Caco-2 (cell line): ENCODE measurements around the gene SCN4B. TPM values are rescaled to one million over a fixed set of nuclear protein-coding genes. Genes with fewer than 3 reads are reported as not detected.
"Not testable (repeated sequence)": the region's sequence is repeated elsewhere in the genome, so short reads cannot be mapped to it uniquely, and the experiment has no call there.

ENCODE experiments used
- BruUV-seq: library from RNA; stranded (reverse); fragments of 400-500 nt; replicated peaks from 2 replicates; lab custom pipeline; 2021; lab: Mats Ljungman, UMichigan
- CTCF ChIA-PET: fragments of 300-600 bp; sonication (Branson Sonifier 250); formaldehyde crosslinking; loops from one replicate; lab custom pipeline; 2022; ENCODE audit warnings: antibody characterized with exemption; lab: Charles Lee
- POLR2A ChIA-PET: fragments of 300-600 bp; sonication (Branson Sonifier 250); formaldehyde crosslinking; loops from one replicate; lab custom pipeline; 2022; ENCODE audit warnings: antibody characterized with exemption; lab: Charles Lee
- DNase-seq, 2 experiments: peaks; one replicate each; pipeline versions ENCODE4 v3.0.0 to v3.0.0-alpha.2; 2020 to 2022
- H3K27me3 ChIP-seq: replicated peaks from 2 replicates; pipeline ENCODE4 v1.6.0; 2011; ENCODE audit warnings: low read length; ENCODE audit not compliant: control insufficient read depth, insufficient read depth
- H3K36me3 ChIP-seq: 2 replicates; pipeline ENCODE4 v1.5.1; 2011; ENCODE audit warnings: low read length; ENCODE audit not compliant: control insufficient read depth, insufficient read depth
- H3K4me1 ChIP-seq: fragments of 250-450 bp; sonication (Bioruptor Pico); 2 replicates; pipeline ENCODE4 v1.5.1; 2020; ENCODE audit warnings: mild to moderate bottlenecking
- H3K4me3 ChIP-seq: 2 replicates; pipeline ENCODE4 v1.5.1; 2011; ENCODE audit warnings: low read depth, mild to moderate bottlenecking, control low read depth, low read length
- H3K9me3 ChIP-seq: fragments of 250-450 bp; sonication (Bioruptor Pico); 2 replicates; pipeline ENCODE4 v1.5.1; 2020; ENCODE audit warnings: mild to moderate bottlenecking, moderate library complexity
- H3K27ac Mint-ChIP-seq: one replicate; pipeline ENCODE4 v1.8.0; 2022; ENCODE audit warnings: mixed read lengths; ENCODE audit not compliant: unreplicated experiment
- H3K27me3 Mint-ChIP-seq: one replicate; pipeline ENCODE4 v1.8.0; 2022; ENCODE audit warnings: mixed read lengths; ENCODE audit not compliant: insufficient read depth, unreplicated experiment
- H3K36me3 Mint-ChIP-seq: one replicate; pipeline ENCODE4 v1.8.0; 2022; ENCODE audit warnings: mild to moderate bottlenecking, mixed read lengths; ENCODE audit not compliant: insufficient read depth, unreplicated experiment
- H3K4me1 Mint-ChIP-seq: one replicate; pipeline ENCODE4 v1.8.0; 2022; ENCODE audit warnings: low read depth, mixed read lengths; ENCODE audit not compliant: unreplicated experiment
- H3K4me3 Mint-ChIP-seq: one replicate; pipeline ENCODE4 v1.8.0; 2022; ENCODE audit warnings: mild to moderate bottlenecking, moderate library complexity, mixed read lengths; ENCODE audit not compliant: unreplicated experiment
- H3K9me3 Mint-ChIP-seq: one replicate; pipeline ENCODE4 v1.8.0; 2022; ENCODE audit warnings: mixed read lengths; ENCODE audit not compliant: unreplicated experiment
- intact Hi-C: fragments of 100-400 bp; cut with micrococcal nuclease; formaldehyde crosslinking; loops from one replicate; pipeline ENCODE4 v1.10.0; 2022; ENCODE audit not compliant: unreplicated experiment
- total RNA-seq: library from RNA; stranded (reverse); gene quantifications from 2 replicates; pipeline ENCODE4 v1.2.3, GENCODE V29; 2022
- TF ChIP-seq, protein P1 (sequence below), 2 experiments: fragments of 200-600 bp in 1 of 2; IDR thresholded peaks; 1 replicate in 1 of 2; 2 replicates in 1 of 2; pipeline versions ENCODE4 v1.5.1 to v1.8.0; 2011 to 2022; ENCODE audit warnings: antibody characterized with exemption in 1 of 2, control low read depth in 1 of 2, inconsistent platforms in 1 of 2, low read depth in 1 of 2, low read length in 1 of 2, mild to moderate bottlenecking in 1 of 2, moderate library complexity in 1 of 2; ENCODE audit not compliant: insufficient read depth in 1 of 2, severe bottlenecking in 1 of 2, unreplicated experiment in 1 of 2

The SCN4B gene
- total RNA-seq, 1 experiment from 2014 or later: 0.70 TPM

DNA sequence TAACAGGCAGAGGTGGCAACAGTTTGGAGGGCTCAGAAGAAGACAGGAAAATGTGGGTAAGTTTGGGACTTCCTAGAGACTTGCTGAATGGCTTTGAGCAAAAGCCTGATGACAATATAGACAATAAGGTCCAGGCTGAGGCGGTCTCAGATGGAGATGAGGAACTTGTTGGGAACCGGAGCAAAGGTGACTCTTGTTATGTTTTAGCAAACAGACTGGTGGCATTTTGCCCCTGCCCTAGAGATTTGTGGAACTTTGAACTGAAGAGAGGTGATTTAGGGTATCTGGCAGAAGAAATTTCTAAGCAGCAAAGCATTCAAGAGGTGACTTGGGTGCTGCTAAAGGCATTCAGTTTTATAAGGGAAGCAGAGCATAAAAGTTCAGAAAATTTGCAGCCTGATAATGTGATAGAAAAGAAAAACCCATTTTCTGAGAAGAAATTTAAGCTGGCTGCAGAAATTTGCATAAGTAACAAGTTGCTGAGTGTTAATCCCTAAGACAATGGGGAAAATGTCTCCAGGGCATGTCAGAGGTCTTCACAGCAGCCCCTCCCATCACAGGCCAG is 38.4 kb upstream of the SCN4B start:
- H3K27ac Mint-ChIP-seq, H3K4me3 ChIP-seq, BruUV-seq, CTCF ChIA-PET, H3K27me3 ChIP-seq, POLR2A ChIA-PET, H3K27me3 Mint-ChIP-seq, intact Hi-C loops, DNase-seq, H3K36me3 Mint-ChIP-seq, H3K36me3 ChIP-seq, H3K4me3 Mint-ChIP-seq, H3K9me3 ChIP-seq: not testable (repeated sequence)
- Mint-ChIP-seq H3K9me3 (peaks cover 38% of the 10 kb centered on the region), H3K4me1 (peaks cover 20% of the 10 kb centered on the region)
- peaks cover 21% of the 10 kb centered on the region for H3K4me1 ChIP-seq

DNA sequence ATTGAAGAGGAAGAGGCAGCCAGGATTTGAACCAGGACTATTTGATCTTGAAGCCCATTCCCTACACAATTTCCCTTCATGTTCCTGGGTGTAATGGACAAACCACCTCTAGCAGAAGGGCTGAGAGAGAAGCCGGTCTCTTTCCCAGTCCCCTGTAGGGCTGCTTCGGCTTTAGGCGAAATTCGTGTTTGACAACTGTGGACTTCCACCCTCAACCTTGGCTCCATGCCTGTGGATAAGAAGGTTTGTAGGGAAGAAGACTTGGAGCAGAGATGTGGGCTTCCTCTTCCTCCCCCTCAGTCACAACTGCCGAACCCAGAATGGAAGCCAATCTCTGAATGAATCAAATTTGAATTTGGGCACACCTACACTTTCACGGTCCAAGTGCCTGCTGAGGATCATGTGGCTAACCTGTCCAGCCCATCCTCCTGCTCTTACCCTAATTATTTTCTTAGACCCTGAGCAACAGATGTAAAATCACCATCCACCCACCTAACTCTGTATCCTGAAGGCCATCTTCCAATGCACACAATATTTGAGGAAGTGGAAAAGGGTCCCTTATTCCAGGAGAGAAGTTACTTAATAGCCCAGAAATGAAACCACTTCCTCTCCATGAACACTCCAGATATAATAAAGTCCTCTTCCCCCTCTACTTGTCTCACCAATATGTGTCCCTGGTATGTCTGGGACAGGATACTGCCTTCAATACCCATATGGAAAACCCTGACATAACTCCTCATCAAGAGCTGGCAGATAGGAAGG is 33.9 kb upstream of the SCN4B start:
- H3K27me3 ChIP-seq: no peaks in the 10 kb centered on the region
- Mint-ChIP-seq H3K27ac (no peak overlapping the region), H3K36me3 (no peaks in the 10 kb centered on the region), H3K27me3 (peaks cover 4% of the 10 kb centered on the region), H3K4me1 (no peaks in the 10 kb centered on the region), H3K9me3 (peaks cover 21% of the 10 kb centered on the region), H3K4me3 (no peak overlapping the region)
- H3K9me3 ChIP-seq: 0 out of 2 replicates have a peak, but pooled peaks cover 3% of the 10 kb centered on the region
- POLR2A ChIA-PET: no interaction called here
- no peaks in the 10 kb centered on the region for H3K36me3 ChIP-seq
- no TSS peak for BruUV-seq
- CTCF ChIA-PET: no interaction called here
- no peak for DNase-seq
- no peak overlapping the region for H3K4me3 ChIP-seq
- no peaks in the 10 kb centered on the region for H3K4me1 ChIP-seq
- intact Hi-C loops: no loop called here
- TF ChIP-seq, protein P1, sequence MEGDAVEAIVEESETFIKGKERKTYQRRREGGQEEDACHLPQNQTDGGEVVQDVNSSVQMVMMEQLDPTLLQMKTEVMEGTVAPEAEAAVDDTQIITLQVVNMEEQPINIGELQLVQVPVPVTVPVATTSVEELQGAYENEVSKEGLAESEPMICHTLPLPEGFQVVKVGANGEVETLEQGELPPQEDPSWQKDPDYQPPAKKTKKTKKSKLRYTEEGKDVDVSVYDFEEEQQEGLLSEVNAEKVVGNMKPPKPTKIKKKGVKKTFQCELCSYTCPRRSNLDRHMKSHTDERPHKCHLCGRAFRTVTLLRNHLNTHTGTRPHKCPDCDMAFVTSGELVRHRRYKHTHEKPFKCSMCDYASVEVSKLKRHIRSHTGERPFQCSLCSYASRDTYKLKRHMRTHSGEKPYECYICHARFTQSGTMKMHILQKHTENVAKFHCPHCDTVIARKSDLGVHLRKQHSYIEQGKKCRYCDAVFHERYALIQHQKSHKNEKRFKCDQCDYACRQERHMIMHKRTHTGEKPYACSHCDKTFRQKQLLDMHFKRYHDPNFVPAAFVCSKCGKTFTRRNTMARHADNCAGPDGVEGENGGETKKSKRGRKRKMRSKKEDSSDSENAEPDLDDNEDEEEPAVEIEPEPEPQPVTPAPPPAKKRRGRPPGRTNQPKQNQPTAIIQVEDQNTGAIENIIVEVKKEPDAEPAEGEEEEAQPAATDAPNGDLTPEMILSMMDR (IDR thresholded peaks at IDR 0.05; ENCODE audit: insufficient read depth in 1 of 2, low read depth in 1 of 2, low read length in 1 of 2, severe bottlenecking in 1 of 2, unreplicated experiment in 1 of 2): no peak

DNA sequence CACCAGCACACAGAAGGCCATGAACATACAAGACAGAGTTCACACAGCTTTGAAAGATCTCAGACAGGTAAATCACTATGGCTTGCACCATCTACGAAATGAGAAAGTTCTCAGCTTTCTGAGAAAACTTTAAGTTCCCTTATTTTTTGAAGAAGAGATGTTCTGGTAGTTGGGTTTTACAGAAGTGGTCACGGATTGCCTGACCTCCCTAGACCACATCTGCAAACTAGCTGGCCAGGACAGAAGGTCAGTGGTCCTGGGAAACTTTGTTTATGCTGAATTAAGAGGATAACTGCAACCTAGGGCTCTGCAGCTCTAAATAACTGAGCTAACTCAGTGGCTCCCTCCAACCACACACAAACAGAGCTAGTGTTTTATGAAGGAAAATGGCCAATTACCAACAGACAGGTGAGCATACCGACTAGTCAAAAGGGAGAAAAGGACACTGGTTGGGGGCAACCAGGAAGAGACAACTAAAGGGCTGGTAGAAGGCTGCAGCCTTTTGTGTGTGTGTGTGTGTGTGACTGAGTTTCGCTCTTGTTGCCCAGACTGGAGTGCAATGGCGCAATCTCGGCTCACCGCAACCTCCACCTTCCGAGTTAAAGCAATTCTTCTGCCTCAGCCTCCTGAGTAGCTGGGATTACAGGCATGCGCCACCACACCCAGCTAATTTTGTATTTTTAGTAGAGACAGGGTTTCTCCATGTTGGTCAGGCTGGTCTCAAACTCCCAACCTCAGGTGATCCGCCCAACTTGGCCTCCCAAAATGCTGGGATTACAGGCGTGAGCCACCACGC is 32.4 kb upstream of the SCN4B start:
- Histone ChIP-seq H3K4me1 (0 out of 2 replicates have a peak, but pooled peaks cover 4% of the 10 kb centered on the region), H3K9me3 (no peaks in the 10 kb centered on the region), H3K4me3 (no peak overlapping the region), H3K36me3 (no peaks in the 10 kb centered on the region), H3K27me3 (no peaks in the 10 kb centered on the region)
- POLR2A ChIA-PET: no interaction called here
- H3K36me3 Mint-ChIP-seq: no peaks in the 10 kb centered on the region
- peaks cover 9% of the 10 kb centered on the region for H3K9me3 Mint-ChIP-seq
- H3K4me3 Mint-ChIP-seq: no peak overlapping the region
- H3K27me3 Mint-ChIP-seq: peaks cover 4% of the 10 kb centered on the region
- intact Hi-C loops: no loop called here
- no TSS peak for BruUV-seq
- DNase-seq: no peak
- CTCF ChIA-PET: interaction anchor here (0.5 to 1.3 kb wide), 4 partner anchors 13 to 111 kb away, joined by 3 to 6 read pairs (median 4); no protein-coding TSS in a partner anchor
- H3K27ac Mint-ChIP-seq: no peak overlapping the region
- TF ChIP-seq, protein P1 (IDR thresholded peaks at IDR 0.05; ENCODE audit: insufficient read depth in 1 of 2, low read depth in 1 of 2, low read length in 1 of 2, severe bottlenecking in 1 of 2, unreplicated experiment in 1 of 2): no peak
- no peaks in the 10 kb centered on the region for H3K4me1 Mint-ChIP-seq

DNA sequence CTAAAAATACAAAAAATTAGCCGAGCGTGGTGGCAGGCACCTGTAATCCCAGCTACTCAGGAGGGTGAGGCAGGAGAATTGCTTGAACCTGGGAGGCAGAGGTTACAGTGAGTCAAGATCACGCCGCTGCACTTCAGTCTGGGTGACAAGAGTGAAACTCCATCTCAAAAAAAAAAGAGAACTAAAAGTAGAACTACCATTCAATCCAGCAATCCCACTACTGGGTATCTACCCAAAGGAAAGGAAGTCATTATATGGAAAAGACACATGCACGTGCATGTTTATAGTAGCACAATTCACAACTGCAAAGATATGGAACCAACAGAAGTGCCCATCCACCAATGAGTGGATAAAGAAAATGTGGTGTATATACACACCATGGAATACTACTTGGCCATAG is 31.1 kb upstream of the SCN4B start:
- H3K27ac Mint-ChIP-seq, H3K4me1 Mint-ChIP-seq, H3K36me3 ChIP-seq, H3K4me3 ChIP-seq, H3K27me3 ChIP-seq, DNase-seq, BruUV-seq, H3K36me3 Mint-ChIP-seq, POLR2A ChIA-PET, H3K27me3 Mint-ChIP-seq, H3K4me1 ChIP-seq, H3K4me3 Mint-ChIP-seq, H3K9me3 ChIP-seq, intact Hi-C loops, H3K9me3 Mint-ChIP-seq: not testable (repeated sequence)
- CTCF ChIA-PET: interaction anchor here (0.9 kb wide), 1 partner anchor 12 kb away, joined by 4 read pairs; no protein-coding TSS in a partner anchor
